ENCODE results near the gene ZNRD2.
"Not testable (repeated sequence)": the region's sequence is repeated elsewhere in the genome, so short reads cannot be mapped to it uniquely, and the experiment has no call there.

The ZNRD2 gene

GRCh38 chr11:65569973-65570918 lies at the start of gene ZNRD2:
Gene ZNRD2, plus strand, starts transcription at chr11:65570477. Its CDS starts 15 bp downstream, at chr11:65570492.
- peak; percentile 97 for DNase-seq

- DNase-seq: not testable (repeated sequence)
Measured at GRCh38 chr11:65521777-65522521, 48.3 kb upstream of the ZNRD2 start.

GRCh38 chr11:65522718-65523630 lies 47.3 kb upstream of the ZNRD2 start:
- not testable (repeated sequence) for DNase-seq

- not testable (repeated sequence) for DNase-seq
Measured at GRCh38 chr11:65523631-65523968, 46.7 kb upstream of the ZNRD2 start.

- DNase-seq: no peak
Measured at GRCh38 chr11:65524014-65524740, 46.1 kb upstream of the ZNRD2 start.

- DNase-seq: peak; percentile 79
Measured at GRCh38 chr11:65524741-65525545, 45.3 kb upstream of the ZNRD2 start, which contains the start of gene SCYL1. Gene SCYL1, plus strand, starts transcription at chr11:65525083. Its CDS starts 71 bp downstream, at chr11:65525154.

- DNase-seq: no peak
Measured at GRCh38 chr11:65525546-65526480, 44.5 kb upstream of the ZNRD2 start.

GRCh38 chr11:65526744-65527143 lies 43.5 kb upstream of the ZNRD2 start:
- no peak for DNase-seq

GRCh38 chr11:65528819-65529350 lies 41.4 kb upstream of the ZNRD2 start:
- no peak for DNase-seq

GRCh38 chr11:65529475-65530156 lies 40.7 kb upstream of the ZNRD2 start:
- DNase-seq: no peak

- DNase-seq: no peak
Measured at GRCh38 chr11:65530157-65530496, 40.1 kb upstream of the ZNRD2 start.

- no peak for DNase-seq
Measured at GRCh38 chr11:65532388-65533064, 37.8 kb upstream of the ZNRD2 start.

- DNase-seq: no peak
Measured at GRCh38 chr11:65535102-65535501, 35.2 kb upstream of the ZNRD2 start.

- no peak for DNase-seq
Measured at GRCh38 chr11:65536412-65537295, 33.6 kb upstream of the ZNRD2 start.

- no peak for DNase-seq
Measured at GRCh38 chr11:65537296-65537597, 33.0 kb upstream of the ZNRD2 start.

GRCh38 chr11:65537620-65538231 lies 32.6 kb upstream of the ZNRD2 start:
- no peak for DNase-seq

- DNase-seq: no peak
Measured at GRCh38 chr11:65538232-65538914, 31.9 kb upstream of the ZNRD2 start.

Measured in activated effector memory CD4-positive, alpha-beta T cell treated with Interleukin-2 at 50 U/mL for 16 hours (primary cell).